GM15510 (cell line): ENCODE measurements around the gene ME3.

ENCODE experiments used
- POLR2A ChIP-seq: IDR thresholded peaks from 3 replicates; pipeline ENCODE4 v1.6.1; 2011; ENCODE audit warnings: borderline replicate concordance; ENCODE audit not compliant: insufficient read length; ENCODE audit errors: extremely low read depth

ME3 gene

GRCh38 chr11:86440843-86441242, 231.6 kb downstream of the ME3 start:
- TF ChIP-seq POLR2A: no peak

- no peak for TF ChIP-seq POLR2A
Measured at GRCh38 chr11:86440305-86440716, 232.1 kb downstream of the ME3 start.

GRCh38 chr11:86438685-86439084, 233.7 kb downstream of the ME3 start:
- no peak for TF ChIP-seq POLR2A

- no peak for TF ChIP-seq POLR2A
Measured at GRCh38 chr11:86435711-86436110, 236.7 kb downstream of the ME3 start.

- TF ChIP-seq POLR2A: no peak
Measured at GRCh38 chr11:86431258-86431657, 241.2 kb downstream of the ME3 start.

- no peak for TF ChIP-seq POLR2A
Measured at GRCh38 chr11:86427441-86427840, 245.0 kb downstream of the ME3 start.

- no peak for TF ChIP-seq POLR2A
Measured at GRCh38 chr11:86422371-86422770, 250.0 kb downstream of the ME3 start.

GRCh38 chr11:86421946-86422345, 250.5 kb downstream of the ME3 start:
- no peak for TF ChIP-seq POLR2A

- TF ChIP-seq POLR2A: no peak
Measured at GRCh38 chr11:86418917-86419316, 253.5 kb downstream of the ME3 start.

- TF ChIP-seq POLR2A: no peak
Measured at GRCh38 chr11:86418513-86418912, 253.9 kb downstream of the ME3 start.

- TF ChIP-seq POLR2A: no peak
Measured at GRCh38 chr11:86418106-86418505, 254.3 kb downstream of the ME3 start.

GRCh38 chr11:86416494-86416893, 255.9 kb downstream of the ME3 start:
- no peak for TF ChIP-seq POLR2A

- TF ChIP-seq POLR2A: no peak
Measured at GRCh38 chr11:86415026-86415425, 257.4 kb downstream of the ME3 start.

- no peak for TF ChIP-seq POLR2A
Measured at GRCh38 chr11:86414032-86414431, 258.4 kb downstream of the ME3 start.

- TF ChIP-seq POLR2A: no peak
Measured at GRCh38 chr11:86408845-86409244, 263.6 kb downstream of the ME3 start.

GRCh38 chr11:86403458-86403857, 269.0 kb downstream of the ME3 start:
- TF ChIP-seq POLR2A: no peak

- TF ChIP-seq POLR2A: no peak
Measured at GRCh38 chr11:86398106-86398505, 274.3 kb downstream of the ME3 start.
